ENCODE measurements around the gene PKD2. TPM values are rescaled to one million over a fixed set of nuclear protein-coding genes. Genes with fewer than 3 reads are reported as not detected.
"Not testable (repeated sequence)": the region's sequence is repeated elsewhere in the genome, so short reads cannot be mapped to it uniquely, and the experiment has no call there.

The PKD2 gene
- total RNA-seq, 2 experiments from 2014 or later, result 3.8 to 4.5 TPM

- POLR2A ChIA-PET, result interaction anchor here (0.6 to 0.9 kb wide), 2 partner anchors 29 to 55 kb away, joined by 3 read pairs; no protein-coding TSS in a partner anchor
- intact Hi-C loops (cut with micrococcal nuclease; ENCODE audit: unreplicated experiment), result no loop called here
- no peak for DNase-seq (ENCODE audit: low spot score)
- Histone ChIP-seq H4K20me1 (ENCODE audit: insufficient read depth, low read length) (no peaks in the 10 kb centered on the region), H3K36me3 (ENCODE audit: insufficient read depth, low read length) (no peaks in the 10 kb centered on the region), H3K9me2 (ENCODE audit: insufficient read depth, low read length) (no peaks in the 10 kb centered on the region), H3K4me1 (ENCODE audit: insufficient read depth, low read length, poor library complexity, severe bottlenecking) (no peaks in the 10 kb centered on the region), H3K27ac (ENCODE audit: low read depth, low read length, poor library complexity, severe bottlenecking) (no peak overlapping the region), H3K9me3 (ENCODE audit: low read length) (no peaks in the 10 kb centered on the region), H3K79me2 (ENCODE audit: insufficient read depth, low read depth, low read length) (no peaks in the 10 kb centered on the region), H3K4me3 (ENCODE audit: low read depth, low read length, poor library complexity, severe bottlenecking) (no peak overlapping the region), H2AFZ (ENCODE audit: low read length) (no peak overlapping the region), H3K4me2 (ENCODE audit: low read length) (no peak overlapping the region)
- CTCF ChIA-PET (ENCODE audit: unreplicated experiment), result interaction anchor here (0.6 kb wide), 1 partner anchor 1052 kb away, joined by 3 read pairs; no protein-coding TSS in a partner anchor
- BruUV-seq (replicated peaks), result no TSS peak
- TF ChIP-seq EZH2phosphoT487 (IDR thresholded peaks at IDR 0.05; ENCODE audit: borderline replicate concordance, low read depth, low read length), result no peak
- no peak for TF ChIP-seq CTCF (conservative IDR thresholded peaks at IDR 0.05; ENCODE audit: low read length)
These were observed 97.6 kb downstream of the PKD2 start for GRCh38 chr4:88104902-88105610.

- no peaks in the 10 kb centered on the region for H4K20me1 ChIP-seq (ENCODE audit: insufficient read depth, low read length)
- POLR2A ChIA-PET, result no interaction called here
- H3K9me2 ChIP-seq (ENCODE audit: insufficient read depth, low read length), result no peaks in the 10 kb centered on the region
- H3K4me1 ChIP-seq (ENCODE audit: insufficient read depth, low read length, poor library complexity, severe bottlenecking), result no peaks in the 10 kb centered on the region
- H3K4me2 ChIP-seq (ENCODE audit: low read length), result no peak overlapping the region
- H3K4me3 ChIP-seq (ENCODE audit: low read depth, low read length, poor library complexity, severe bottlenecking), result no peak overlapping the region
- DNase-seq (ENCODE audit: low spot score), result no peak
- H3K36me3 ChIP-seq (ENCODE audit: insufficient read depth, low read length), result no peaks in the 10 kb centered on the region
- no peaks in the 10 kb centered on the region for H3K79me2 ChIP-seq (ENCODE audit: insufficient read depth, low read depth, low read length)
- H2AFZ ChIP-seq (ENCODE audit: low read length), result no peak overlapping the region
- CTCF ChIA-PET (ENCODE audit: unreplicated experiment), result no interaction called here
- no peaks in the 10 kb centered on the region for H3K9me3 ChIP-seq (ENCODE audit: low read length)
- no peak overlapping the region for H3K27ac ChIP-seq (ENCODE audit: low read depth, low read length, poor library complexity, severe bottlenecking)
- TF ChIP-seq EZH2phosphoT487 (IDR thresholded peaks at IDR 0.05; ENCODE audit: borderline replicate concordance, low read depth, low read length) (no peak), CTCF (conservative IDR thresholded peaks at IDR 0.05; ENCODE audit: low read length) (no peak)
- no TSS peak for BruUV-seq (replicated peaks)
- intact Hi-C loops (cut with micrococcal nuclease; ENCODE audit: unreplicated experiment), result no loop called here
These were observed 98.8 kb downstream of the PKD2 start for GRCh38 chr4:88106205-88106604.

GRCh38 chr4:88107406-88108107, 100.1 kb downstream of the PKD2 start:
- Histone ChIP-seq H2AFZ (ENCODE audit: low read length) (no peak overlapping the region), H3K9me3 (ENCODE audit: low read length) (no peaks in the 10 kb centered on the region), H3K27ac (ENCODE audit: low read depth, low read length, poor library complexity, severe bottlenecking) (no peak overlapping the region), H3K4me3 (ENCODE audit: low read depth, low read length, poor library complexity, severe bottlenecking) (no peak overlapping the region), H3K4me2 (ENCODE audit: low read length) (no peak overlapping the region), H4K20me1 (ENCODE audit: insufficient read depth, low read length) (no peaks in the 10 kb centered on the region), H3K36me3 (ENCODE audit: insufficient read depth, low read length) (no peaks in the 10 kb centered on the region), H3K79me2 (ENCODE audit: insufficient read depth, low read depth, low read length) (no peaks in the 10 kb centered on the region), H3K4me1 (ENCODE audit: insufficient read depth, low read length, poor library complexity, severe bottlenecking) (no peaks in the 10 kb centered on the region), H3K9me2 (ENCODE audit: insufficient read depth, low read length) (no peaks in the 10 kb centered on the region)
- DNase-seq (ENCODE audit: low spot score), result no peak
- TF ChIP-seq CTCF (conservative IDR thresholded peaks at IDR 0.05; ENCODE audit: low read length), result no peak
- no TSS peak for BruUV-seq (replicated peaks)
- ChIA-PET CTCF (ENCODE audit: unreplicated experiment) (no interaction called here), POLR2A (no interaction called here)
- intact Hi-C loops (cut with micrococcal nuclease; ENCODE audit: unreplicated experiment), result no loop called here

GRCh38 chr4:88108108-88108465, 100.7 kb downstream of the PKD2 start:
- H3K4me2 ChIP-seq (ENCODE audit: low read length); H3K9me2 ChIP-seq (ENCODE audit: insufficient read depth, low read length); CTCF ChIA-PET (ENCODE audit: unreplicated experiment); BruUV-seq (replicated peaks); H3K79me2 ChIP-seq (ENCODE audit: insufficient read depth, low read depth, low read length); POLR2A ChIA-PET; H3K36me3 ChIP-seq (ENCODE audit: insufficient read depth, low read length); H3K9me3 ChIP-seq (ENCODE audit: low read length); H2AFZ ChIP-seq (ENCODE audit: low read length); H3K4me1 ChIP-seq (ENCODE audit: insufficient read depth, low read length, poor library complexity, severe bottlenecking); DNase-seq (ENCODE audit: low spot score); H3K4me3 ChIP-seq (ENCODE audit: low read depth, low read length, poor library complexity, severe bottlenecking); H3K27ac ChIP-seq (ENCODE audit: low read depth, low read length, poor library complexity, severe bottlenecking); H4K20me1 ChIP-seq (ENCODE audit: insufficient read depth, low read length); intact Hi-C loops (cut with micrococcal nuclease; ENCODE audit: unreplicated experiment): not testable (repeated sequence)

Measured in OCI-LY7 (cell line).